GM18507 (cell line): ENCODE data around the gene RBMS3.

Experiments used
- DNase-seq: peaks from one replicate; pipeline ENCODE4 v3.0.0; 2011; ENCODE audit warnings: low read depth; ENCODE audit not compliant: insufficient read length; ENCODE audit errors: extremely low spot score
- FAIRE-seq: peaks from 2 replicates; lab custom pipeline; 2011; peaks lifted over from hg19 to GRCh38; lab: Jason Lieb, UNC

RBMS3 gene

GRCh38 chr3:29271475-29271874 is 9.4 kb upstream of the RBMS3 start:
- FAIRE-seq: no peak

DNA sequence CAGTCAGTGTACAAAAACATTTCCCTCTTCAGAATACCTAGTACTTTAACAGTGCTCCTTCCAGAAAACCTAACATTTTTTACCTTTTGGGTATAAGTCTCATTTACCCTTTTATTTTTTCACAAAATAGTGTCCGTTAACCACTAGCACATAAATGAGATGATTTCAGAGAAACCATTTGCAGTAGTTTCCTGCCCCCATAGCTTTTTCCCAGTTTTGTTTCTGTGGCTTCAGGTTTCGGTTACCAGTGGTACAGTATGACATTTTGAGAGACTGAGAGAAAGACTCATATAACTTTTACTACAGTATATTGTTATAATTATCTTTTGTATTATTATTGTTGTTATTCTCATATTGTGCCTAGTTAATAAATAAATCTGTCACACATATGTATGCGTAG is 6.2 kb upstream of the RBMS3 start:
- FAIRE-seq (no peak), DNase-seq (no peak)

More at GRCh38 chr3:29271475-29271874, 9.4 kb upstream of the RBMS3 start:
- no peak for DNase-seq

GRCh38 chr3:29275309-29275708 is 5.6 kb upstream of the RBMS3 start:
- no peak for DNase-seq

GRCh38 chr3:29277249-29277648 is 3.6 kb upstream of the RBMS3 start:
- DNase-seq: no peak
- FAIRE-seq: no peak

More at GRCh38 chr3:29275309-29275708, 5.6 kb upstream of the RBMS3 start:
- no peak for FAIRE-seq

GRCh38 chr3:29279286-29279685 is 1.6 kb upstream of the RBMS3 start:
- DNase-seq (no peak), FAIRE-seq (no peak)

DNA sequence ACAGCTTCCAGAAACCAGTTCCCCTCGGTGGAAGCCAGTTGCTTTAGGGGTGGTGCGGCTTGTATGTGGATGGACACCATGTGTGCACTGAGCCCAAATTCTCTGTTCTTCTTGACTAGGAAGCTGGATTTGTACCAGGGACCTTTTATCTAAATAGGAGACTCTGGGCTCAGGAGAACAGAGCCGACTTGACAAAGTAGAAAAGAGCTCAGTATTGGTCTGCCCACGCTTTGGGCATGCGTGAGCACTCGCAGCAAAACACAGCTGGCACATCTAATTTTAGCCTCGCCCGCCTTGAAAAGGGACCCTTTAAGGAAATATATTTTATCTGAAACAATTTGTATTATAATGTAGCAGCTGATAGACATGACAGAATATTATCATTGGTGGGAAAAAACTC is 1.1 kb upstream of the RBMS3 start:
- FAIRE-seq: no peak

DNA sequence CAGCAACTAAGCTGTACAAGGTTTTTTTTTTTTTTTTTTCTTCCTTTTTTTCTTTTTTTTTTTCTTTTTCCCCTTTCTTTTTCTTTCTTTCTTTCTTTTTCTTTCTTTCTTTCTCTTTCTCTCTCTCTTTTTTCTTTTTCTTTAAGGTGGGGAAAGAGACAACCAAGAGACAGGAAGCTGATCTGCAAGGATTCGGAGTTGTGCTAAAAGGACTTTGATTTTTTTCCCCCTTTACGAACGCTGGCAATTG is 148 bp downstream of the RBMS3 start:
- no peak for FAIRE-seq
- DNase-seq: no peak

More for the DNA sequence above, 1.1 kb upstream of the RBMS3 start:
- no peak for DNase-seq

GRCh38 chr3:29281344-29282241 is 722 bp downstream of the RBMS3 start:
- no peak for DNase-seq
- FAIRE-seq: peak; percentile 76

GRCh38 chr3:29282427-29283230 is 1.8 kb downstream of the RBMS3 start:
- DNase-seq (no peak), FAIRE-seq (peak; percentile 21)

GRCh38 chr3:29283231-29284119 is 2.6 kb downstream of the RBMS3 start:
- FAIRE-seq: peak; percentile 29
- no peak for DNase-seq

- FAIRE-seq: peak; percentile 21
Measured at GRCh38 chr3:29284497-29284896, 3.6 kb downstream of the RBMS3 start.

DNA sequence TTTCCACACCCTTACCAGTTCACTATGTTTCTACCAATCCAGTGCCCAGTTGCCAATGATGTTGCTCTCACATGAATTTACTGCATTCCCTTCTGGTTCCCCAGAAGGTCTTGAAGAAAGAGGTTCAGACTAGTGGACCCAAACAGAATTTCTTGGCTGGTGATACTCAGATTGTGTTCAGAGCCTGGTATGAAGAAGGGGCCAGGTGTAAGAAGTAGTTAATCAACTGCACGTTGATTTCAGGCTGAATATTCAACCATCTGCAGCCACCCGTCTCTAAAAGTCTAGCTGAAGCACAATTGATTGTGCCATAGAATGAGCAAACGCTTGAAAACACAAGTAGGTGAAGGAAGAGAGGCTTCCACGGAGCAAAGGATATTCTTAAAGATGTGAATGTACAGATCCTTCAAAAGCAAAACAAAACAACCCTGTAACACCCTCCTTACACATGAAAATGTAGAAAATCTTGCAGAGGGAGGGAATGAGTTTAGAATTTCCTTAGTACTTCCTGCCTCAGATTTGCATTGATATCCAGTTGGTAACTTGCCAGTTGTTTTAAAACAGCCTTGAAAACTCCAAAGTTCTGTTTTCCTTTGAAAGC is 4.7 kb downstream of the RBMS3 start:
- DNase-seq (no peak), FAIRE-seq (peak; percentile 59)

More at GRCh38 chr3:29284497-29284896, 3.6 kb downstream of the RBMS3 start:
- no peak for DNase-seq

DNA sequence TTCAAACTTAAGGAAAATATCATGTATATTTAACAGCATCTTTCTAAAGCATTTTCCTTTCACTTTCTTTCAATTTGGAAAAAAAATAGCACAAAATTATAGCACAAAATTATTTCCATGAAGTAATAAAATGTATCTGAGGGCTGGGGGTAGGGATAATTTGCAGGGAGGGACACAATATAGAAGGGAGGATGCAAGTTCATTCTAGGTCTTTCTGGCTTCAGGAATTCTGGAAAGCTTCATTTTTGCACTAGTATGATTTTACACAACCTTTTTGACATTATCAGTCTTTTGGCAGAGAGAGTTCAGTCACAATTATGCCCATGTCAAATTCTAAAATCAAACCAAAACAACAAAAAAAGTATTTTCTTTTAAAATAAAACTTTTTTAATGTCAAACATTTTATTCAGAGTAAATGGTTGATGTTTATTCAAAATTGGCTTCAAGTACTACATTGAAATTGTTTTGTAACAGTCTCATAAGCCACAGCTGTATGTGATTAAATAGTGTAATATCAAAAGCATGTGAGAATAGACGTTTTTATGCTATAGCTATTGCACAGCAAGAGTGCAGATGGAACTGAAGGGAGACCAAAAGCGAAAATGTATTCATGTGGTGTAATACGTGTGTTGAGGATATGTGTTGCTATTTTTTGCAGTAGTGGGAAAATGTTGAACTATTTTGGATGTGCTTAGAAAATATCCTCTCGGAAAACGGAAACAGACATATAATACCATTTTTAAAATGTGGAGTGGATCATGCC is 5.8 kb downstream of the RBMS3 start:
- no peak for DNase-seq

DNA sequence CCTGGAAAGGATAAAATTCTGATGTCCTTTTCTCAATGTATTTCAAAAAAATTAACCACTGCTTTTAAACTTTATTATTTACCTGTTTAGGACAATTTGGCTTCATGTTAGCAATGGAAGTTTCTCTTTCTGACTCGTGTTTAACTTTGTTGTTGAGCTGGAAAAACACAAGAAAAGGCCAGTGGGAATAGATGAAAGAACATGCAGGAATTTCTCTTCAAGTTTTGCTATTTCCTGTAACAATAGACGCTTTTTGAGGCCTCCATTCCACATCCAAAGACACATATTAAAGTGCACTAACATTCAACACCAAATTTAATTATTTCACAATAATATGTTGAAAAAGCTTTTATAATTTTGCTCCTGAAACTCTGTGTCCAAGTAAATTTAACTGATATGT is 9.7 kb downstream of the RBMS3 start:
- no peak for FAIRE-seq
- DNase-seq: no peak

More for the DNA sequence above, 5.8 kb downstream of the RBMS3 start:
- no peak for FAIRE-seq

DNA sequence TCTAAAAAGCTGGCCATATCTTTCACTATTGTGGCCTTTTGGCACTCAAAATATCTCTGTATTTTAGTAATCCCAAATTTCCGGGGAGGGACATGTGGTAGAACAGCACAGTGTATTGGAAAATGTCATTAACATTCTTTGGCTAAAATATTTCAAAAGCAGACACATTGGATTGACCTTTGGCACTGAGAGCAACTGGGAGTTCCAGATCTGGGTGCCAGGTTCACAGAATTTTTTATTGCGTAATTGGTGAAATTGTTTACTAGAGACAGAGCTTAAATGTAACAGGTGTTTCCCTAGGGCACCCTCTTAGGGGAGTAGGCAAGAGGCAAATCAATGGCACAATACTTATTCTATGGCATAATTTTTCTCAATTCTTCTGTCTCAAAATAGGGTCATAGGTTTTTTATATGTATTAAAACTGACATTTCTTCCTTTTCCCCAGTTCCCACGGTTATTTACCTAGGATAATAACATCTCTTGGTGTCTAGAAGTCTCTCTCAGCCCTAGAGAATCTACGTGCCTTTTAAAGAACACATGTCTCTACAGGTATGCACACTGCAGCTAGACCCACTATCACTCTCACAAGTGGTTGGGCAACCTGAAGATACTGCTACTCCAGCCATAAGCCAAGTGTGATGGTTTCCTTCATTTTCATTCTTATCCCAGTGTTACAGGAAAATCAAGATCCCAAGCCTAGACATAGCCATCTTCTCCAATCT is 10.6 kb downstream of the RBMS3 start:
- FAIRE-seq (no peak), DNase-seq (no peak)

- no peak for FAIRE-seq
- DNase-seq: no peak
Measured at GRCh38 chr3:29291982-29292363, 11.1 kb downstream of the RBMS3 start.

GRCh38 chr3:29293421-29293820 is 12.6 kb downstream of the RBMS3 start:
- DNase-seq: no peak
- FAIRE-seq: no peak

- FAIRE-seq (no peak), DNase-seq (no peak)
Measured at GRCh38 chr3:29297998-29298397, 17.1 kb downstream of the RBMS3 start.
